ENCODE data around the gene USP15.

- no peak for TF ChIP-seq FOS (IDR thresholded peaks at IDR 0.05; ENCODE audit: low read depth, low read length)
- TF ChIP-seq MAFK (IDR thresholded peaks at IDR 0.05; ENCODE audit: low read depth, low read length), result no peak
Measured at GRCh38 chr12:62265511-62265910, 5.3 kb downstream of the USP15 start.

Measured in IMR-90 (cell line).